HEK293 (cell line): Measurements from ENCODE around the gene TTC6.
A peak's percentile ranks its signal among the peaks of the same experiment; 100 is the strongest.

Experiments
- BCL11A ChIP-seq: fragments of 450-650 bp; formaldehyde crosslinking; IDR thresholded peaks from 2 replicates; pipeline ENCODE4 v1.5.1; 2016; ENCODE audit warnings: low read depth, missing biosample characterization, missing genetic modification characterization
- EGR2 ChIP-seq: fragments of 450-650 bp; formaldehyde crosslinking; IDR thresholded peaks from 2 replicates; pipeline ENCODE4 v1.5.1; 2016; ENCODE audit warnings: low read depth, missing biosample characterization, missing genetic modification characterization
- GLI4 ChIP-seq: fragments of 450-650 bp; formaldehyde crosslinking; IDR thresholded peaks from 2 replicates; pipeline ENCODE4 v1.5.1; 2016; ENCODE audit warnings: missing biosample characterization, missing genetic modification characterization
- GLIS1 ChIP-seq: fragments of 450-650 bp; formaldehyde crosslinking; IDR thresholded peaks from 2 replicates; pipeline ENCODE4 v1.5.1; 2016; ENCODE audit warnings: missing biosample characterization, missing genetic modification characterization
- GLIS2 ChIP-seq: fragments of 450-650 bp; formaldehyde crosslinking; IDR thresholded peaks from 2 replicates; pipeline ENCODE4 v1.5.1; 2016; ENCODE audit warnings: missing biosample characterization, missing genetic modification characterization
- IKZF3 ChIP-seq: fragments of 450-650 bp; IDR thresholded peaks from 2 replicates; pipeline ENCODE4 v1.5.0; 2018; ENCODE audit warnings: missing biosample characterization, mild to moderate bottlenecking, missing genetic modification characterization, moderate library complexity
- KLF10 ChIP-seq: fragments of 450-650 bp; IDR thresholded peaks from 2 replicates; pipeline ENCODE4 v1.5.1; 2018; ENCODE audit warnings: missing biosample characterization, mild to moderate bottlenecking, missing genetic modification characterization
- OVOL3 ChIP-seq: fragments of 450-650 bp; formaldehyde crosslinking; IDR thresholded peaks from 2 replicates; pipeline ENCODE4 v1.5.1; 2016; ENCODE audit warnings: missing biosample characterization, missing genetic modification characterization
- TRIM28 ChIP-seq: IDR thresholded peaks from 2 replicates; pipeline ENCODE4 v1.6.1; 2011; ENCODE audit warnings: low read length, control low read depth, borderline replicate concordance
- YY1 ChIP-seq: fragments of 450-650 bp; formaldehyde crosslinking; IDR thresholded peaks from 2 replicates; pipeline ENCODE4 v1.5.1; 2018; ENCODE audit warnings: missing biosample characterization, missing genetic modification characterization
- ZBTB10 ChIP-seq: fragments of 450-650 bp; formaldehyde crosslinking; IDR thresholded peaks from 2 replicates; pipeline ENCODE4 v1.5.1; 2016; ENCODE audit warnings: missing biosample characterization, missing genetic modification characterization
- ZBTB17 ChIP-seq: fragments of 450-650 bp; formaldehyde crosslinking; IDR thresholded peaks from 2 replicates; pipeline ENCODE4 v1.5.1; 2016; ENCODE audit warnings: missing biosample characterization, missing genetic modification characterization
- ZBTB20 ChIP-seq: fragments of 450-650 bp; formaldehyde crosslinking; IDR thresholded peaks from 2 replicates; pipeline ENCODE4 v1.5.1; 2016; ENCODE audit warnings: missing biosample characterization, missing genetic modification characterization
- ZBTB21 ChIP-seq: fragments of 450-650 bp; formaldehyde crosslinking; IDR thresholded peaks from 2 replicates; pipeline ENCODE4 v1.5.1; 2017; ENCODE audit warnings: missing biosample characterization, missing genetic modification characterization
- ZFP41 ChIP-seq: fragments of 450-650 bp; formaldehyde crosslinking; IDR thresholded peaks from 2 replicates; pipeline ENCODE4 v1.5.1; 2016; ENCODE audit warnings: missing biosample characterization, missing genetic modification characterization, borderline replicate concordance
- ZIC2 ChIP-seq: fragments of 450-650 bp; formaldehyde crosslinking; IDR thresholded peaks from 2 replicates; pipeline ENCODE4 v1.5.1; 2016; ENCODE audit warnings: missing biosample characterization, missing genetic modification characterization
- ZNF24 ChIP-seq: fragments of 450-650 bp; formaldehyde crosslinking; IDR thresholded peaks from 2 replicates; pipeline ENCODE4 v1.5.1; 2016; ENCODE audit warnings: missing biosample characterization, missing genetic modification characterization
- ZNF311 ChIP-seq: fragments of 450-650 bp; formaldehyde crosslinking; IDR thresholded peaks from 2 replicates; pipeline ENCODE4 v1.5.1; 2017; ENCODE audit warnings: missing biosample characterization, missing genetic modification characterization, borderline replicate concordance
- ZNF335 ChIP-seq: fragments of 450-650 bp; formaldehyde crosslinking; conservative IDR thresholded peaks from 2 replicates; pipeline ENCODE4 v1.5.1; 2016; ENCODE audit warnings: missing biosample characterization, missing genetic modification characterization
- ZNF350 ChIP-seq: fragments of 450-650 bp; formaldehyde crosslinking; IDR thresholded peaks from 2 replicates; pipeline ENCODE4 v1.5.0; 2017; ENCODE audit warnings: missing biosample characterization, mild to moderate bottlenecking, missing genetic modification characterization
- ZNF416 ChIP-seq: fragments of 450-650 bp; formaldehyde crosslinking; IDR thresholded peaks from 2 replicates; pipeline ENCODE4 v1.5.1; 2016; ENCODE audit warnings: missing biosample characterization, missing genetic modification characterization
- ZNF514 ChIP-seq: fragments of 450-650 bp; formaldehyde crosslinking; IDR thresholded peaks from 2 replicates; pipeline ENCODE4 v1.5.1; 2016; ENCODE audit warnings: missing biosample characterization, missing genetic modification characterization
- ZNF548 ChIP-seq: fragments of 450-650 bp; formaldehyde crosslinking; IDR thresholded peaks from 2 replicates; pipeline ENCODE4 v1.5.1; 2016; ENCODE audit warnings: missing biosample characterization, missing genetic modification characterization
- ZNF549 ChIP-seq: fragments of 450-650 bp; IDR thresholded peaks from 2 replicates; pipeline ENCODE4 v1.5.1; 2018; ENCODE audit warnings: missing biosample characterization, missing genetic modification characterization, mild to moderate bottlenecking, inconsistent platforms, moderate library complexity
- ZNF747 ChIP-seq: fragments of 450-650 bp; formaldehyde crosslinking; IDR thresholded peaks from 2 replicates; pipeline ENCODE4 v1.5.1; 2016; ENCODE audit warnings: missing biosample characterization, missing genetic modification characterization
- ZNF777 ChIP-seq: fragments of 450-650 bp; formaldehyde crosslinking; IDR thresholded peaks from 2 replicates; pipeline ENCODE4 v1.5.1; 2017; ENCODE audit warnings: missing biosample characterization, missing genetic modification characterization, borderline replicate concordance
- ZXDB ChIP-seq: fragments of 450-650 bp; formaldehyde crosslinking; IDR thresholded peaks from 2 replicates; pipeline ENCODE4 v1.5.1; 2016; ENCODE audit warnings: missing biosample characterization, missing genetic modification characterization
- TF ChIP-seq, protein P1 (sequence below): IDR thresholded peaks from 2 replicates; pipeline ENCODE4 v1.6.1; 2011; ENCODE audit warnings: mild to moderate bottlenecking, low read depth, low read length, borderline replicate concordance
- TF ChIP-seq, protein P2 (sequence below): fragments of 450-650 bp; formaldehyde crosslinking; IDR thresholded peaks from 2 replicates; pipeline ENCODE4 v1.5.1; 2016; ENCODE audit warnings: missing biosample characterization, missing genetic modification characterization
- TF ChIP-seq, protein P3 (sequence below): fragments of 450-650 bp; formaldehyde crosslinking; IDR thresholded peaks from 2 replicates; pipeline ENCODE4 v1.5.1; 2016; ENCODE audit warnings: missing biosample characterization, missing genetic modification characterization
- TF ChIP-seq, protein P4 (sequence below): fragments of 450-650 bp; formaldehyde crosslinking; IDR thresholded peaks from 2 replicates; pipeline ENCODE4 v1.5.1; 2016; ENCODE audit warnings: missing biosample characterization, missing genetic modification characterization

The TTC6 gene

DNA sequence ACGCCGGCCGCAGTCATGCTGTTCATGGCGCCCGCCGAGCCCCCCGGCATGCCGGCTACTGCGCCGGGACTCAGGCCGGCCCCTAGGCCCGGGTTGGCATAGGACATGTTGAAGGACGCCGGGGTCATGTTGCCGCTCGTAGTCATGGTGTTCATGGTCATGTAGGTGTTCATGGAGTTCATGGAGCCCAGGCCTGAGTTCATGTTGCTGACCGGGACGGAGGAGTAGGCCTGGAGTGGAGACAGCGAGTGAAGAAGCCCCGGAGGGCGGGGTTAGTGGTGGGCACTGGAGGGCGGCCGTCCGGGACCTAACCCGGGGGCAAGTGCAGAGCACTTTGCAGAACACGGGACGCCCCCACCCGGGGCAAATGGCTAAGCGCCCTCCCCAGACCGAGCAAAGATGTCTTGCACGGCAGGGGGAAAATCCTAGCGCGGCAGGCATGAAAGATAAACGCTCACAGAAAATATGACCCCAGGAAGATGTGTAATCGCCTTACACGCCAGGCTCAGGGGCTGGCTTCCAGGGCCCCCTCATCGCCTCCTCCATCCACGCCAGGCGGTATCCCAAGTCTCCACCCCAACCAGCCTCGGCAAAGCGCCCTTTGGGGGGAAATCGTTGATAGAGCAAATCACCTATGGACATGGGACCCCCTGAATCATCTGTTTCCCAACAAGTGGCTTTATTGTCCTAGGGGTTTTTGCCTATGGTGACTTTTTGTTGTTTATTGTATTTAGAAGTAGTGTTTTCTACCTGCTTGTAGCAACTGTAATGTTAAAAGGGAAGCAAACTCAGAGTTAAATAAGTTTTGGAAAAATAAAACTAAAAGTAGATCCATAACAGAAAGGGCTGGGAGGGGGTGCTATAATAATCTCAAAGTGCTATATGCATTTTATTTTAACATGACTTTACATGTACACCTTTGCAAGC lies 2.7 kb upstream of the TTC6 start (continued):
- TF ChIP-seq ZBTB20 (tag by site-specific recombination), result peak; percentile 96
- no peak for TF ChIP-seq ZNF24 (tag by site-specific recombination)
- peak; percentile 73 for TF ChIP-seq ZIC2
- TF ChIP-seq YY1 (tag by site-specific recombination), result peak; percentile 58; the same call in 1 of the 2 replicates
- no peak for TF ChIP-seq ZFP41 (tag by site-specific recombination)
- TF ChIP-seq TRIM28, result no peak
- TF ChIP-seq, protein P1, sequence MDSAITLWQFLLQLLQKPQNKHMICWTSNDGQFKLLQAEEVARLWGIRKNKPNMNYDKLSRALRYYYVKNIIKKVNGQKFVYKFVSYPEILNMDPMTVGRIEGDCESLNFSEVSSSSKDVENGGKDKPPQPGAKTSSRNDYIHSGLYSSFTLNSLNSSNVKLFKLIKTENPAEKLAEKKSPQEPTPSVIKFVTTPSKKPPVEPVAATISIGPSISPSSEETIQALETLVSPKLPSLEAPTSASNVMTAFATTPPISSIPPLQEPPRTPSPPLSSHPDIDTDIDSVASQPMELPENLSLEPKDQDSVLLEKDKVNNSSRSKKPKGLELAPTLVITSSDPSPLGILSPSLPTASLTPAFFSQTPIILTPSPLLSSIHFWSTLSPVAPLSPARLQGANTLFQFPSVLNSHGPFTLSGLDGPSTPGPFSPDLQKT, result no peak
- no peak for TF ChIP-seq ZNF350
- TF ChIP-seq ZNF777 (tag by site-specific recombination), result peak; percentile 43; the same call in 1 of the 2 replicates
- TF ChIP-seq, protein P2, sequence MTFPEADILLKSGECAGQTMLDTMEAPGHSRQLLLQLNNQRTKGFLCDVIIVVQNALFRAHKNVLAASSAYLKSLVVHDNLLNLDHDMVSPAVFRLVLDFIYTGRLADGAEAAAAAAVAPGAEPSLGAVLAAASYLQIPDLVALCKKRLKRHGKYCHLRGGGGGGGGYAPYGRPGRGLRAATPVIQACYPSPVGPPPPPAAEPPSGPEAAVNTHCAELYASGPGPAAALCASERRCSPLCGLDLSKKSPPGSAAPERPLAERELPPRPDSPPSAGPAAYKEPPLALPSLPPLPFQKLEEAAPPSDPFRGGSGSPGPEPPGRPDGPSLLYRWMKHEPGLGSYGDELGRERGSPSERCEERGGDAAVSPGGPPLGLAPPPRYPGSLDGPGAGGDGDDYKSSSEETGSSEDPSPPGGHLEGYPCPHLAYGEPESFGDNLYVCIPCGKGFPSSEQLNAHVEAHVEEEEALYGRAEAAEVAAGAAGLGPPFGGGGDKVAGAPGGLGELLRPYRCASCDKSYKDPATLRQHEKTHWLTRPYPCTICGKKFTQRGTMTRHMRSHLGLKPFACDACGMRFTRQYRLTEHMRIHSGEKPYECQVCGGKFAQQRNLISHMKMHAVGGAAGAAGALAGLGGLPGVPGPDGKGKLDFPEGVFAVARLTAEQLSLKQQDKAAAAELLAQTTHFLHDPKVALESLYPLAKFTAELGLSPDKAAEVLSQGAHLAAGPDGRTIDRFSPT, result peak; percentile 41; the same call in 1 of the 2 replicates
- TF ChIP-seq, protein P3, sequence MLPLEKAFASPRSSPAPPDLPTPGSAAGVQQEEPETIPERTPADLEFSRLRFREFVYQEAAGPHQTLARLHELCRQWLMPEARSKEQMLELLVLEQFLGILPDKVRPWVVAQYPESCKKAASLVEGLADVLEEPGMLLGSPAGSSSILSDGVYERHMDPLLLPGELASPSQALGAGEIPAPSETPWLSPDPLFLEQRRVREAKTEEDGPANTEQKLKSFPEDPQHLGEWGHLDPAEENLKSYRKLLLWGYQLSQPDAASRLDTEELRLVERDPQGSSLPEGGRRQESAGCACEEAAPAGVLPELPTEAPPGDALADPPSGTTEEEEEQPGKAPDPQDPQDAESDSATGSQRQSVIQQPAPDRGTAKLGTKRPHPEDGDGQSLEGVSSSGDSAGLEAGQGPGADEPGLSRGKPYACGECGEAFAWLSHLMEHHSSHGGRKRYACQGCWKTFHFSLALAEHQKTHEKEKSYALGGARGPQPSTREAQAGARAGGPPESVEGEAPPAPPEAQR (tag by site-specific recombination), result no peak
- no peak for TF ChIP-seq BCL11A (tag by site-specific recombination)
- no peak for TF ChIP-seq ZNF747 (tag by site-specific recombination)
- TF ChIP-seq ZBTB10, result no peak
- peak; percentile 44; the same call in 1 of the 2 replicates for TF ChIP-seq ZNF335 (tag by site-specific recombination)
- TF ChIP-seq IKZF3 (tag by site-specific recombination), result no peak; the same call in 1 of the 2 replicates
- TF ChIP-seq ZNF416 (tag by site-specific recombination), result no peak
- no peak for TF ChIP-seq ZNF514 (tag by site-specific recombination)
- TF ChIP-seq ZBTB21 (tag by site-specific recombination), result no peak
- TF ChIP-seq ZNF548 (tag by site-specific recombination), result no peak
- TF ChIP-seq ZNF549, result no peak
- TF ChIP-seq EGR2 (tag by site-specific recombination), result no peak
- TF ChIP-seq OVOL3 (tag by site-specific recombination), result no peak
- TF ChIP-seq GLIS2 (tag by site-specific recombination), result peak; percentile 66
- no peak for TF ChIP-seq KLF10 (tag by site-specific recombination)
- no peak for TF ChIP-seq ZNF311
- TF ChIP-seq GLI4, result no peak
- 0 out of 2 replicates have a peak, but pooled peaks have one; percentile 8 for TF ChIP-seq ZBTB17
- TF ChIP-seq, protein P4, sequence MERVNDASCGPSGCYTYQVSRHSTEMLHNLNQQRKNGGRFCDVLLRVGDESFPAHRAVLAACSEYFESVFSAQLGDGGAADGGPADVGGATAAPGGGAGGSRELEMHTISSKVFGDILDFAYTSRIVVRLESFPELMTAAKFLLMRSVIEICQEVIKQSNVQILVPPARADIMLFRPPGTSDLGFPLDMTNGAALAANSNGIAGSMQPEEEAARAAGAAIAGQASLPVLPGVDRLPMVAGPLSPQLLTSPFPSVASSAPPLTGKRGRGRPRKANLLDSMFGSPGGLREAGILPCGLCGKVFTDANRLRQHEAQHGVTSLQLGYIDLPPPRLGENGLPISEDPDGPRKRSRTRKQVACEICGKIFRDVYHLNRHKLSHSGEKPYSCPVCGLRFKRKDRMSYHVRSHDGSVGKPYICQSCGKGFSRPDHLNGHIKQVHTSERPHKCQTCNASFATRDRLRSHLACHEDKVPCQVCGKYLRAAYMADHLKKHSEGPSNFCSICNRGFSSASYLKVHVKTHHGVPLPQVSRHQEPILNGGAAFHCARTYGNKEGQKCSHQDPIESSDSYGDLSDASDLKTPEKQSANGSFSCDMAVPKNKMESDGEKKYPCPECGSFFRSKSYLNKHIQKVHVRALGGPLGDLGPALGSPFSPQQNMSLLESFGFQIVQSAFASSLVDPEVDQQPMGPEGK (tag by site-specific recombination), result peak; percentile 77
- TF ChIP-seq GLIS1 (tag by site-specific recombination), result 0 out of 2 replicates have a peak, but pooled peaks have one; percentile 27
- TF ChIP-seq ZXDB (tag by site-specific recombination), result no peak; the same call in 1 of the 2 replicates
